ENCODE data around the gene WTAP.

DNA sequence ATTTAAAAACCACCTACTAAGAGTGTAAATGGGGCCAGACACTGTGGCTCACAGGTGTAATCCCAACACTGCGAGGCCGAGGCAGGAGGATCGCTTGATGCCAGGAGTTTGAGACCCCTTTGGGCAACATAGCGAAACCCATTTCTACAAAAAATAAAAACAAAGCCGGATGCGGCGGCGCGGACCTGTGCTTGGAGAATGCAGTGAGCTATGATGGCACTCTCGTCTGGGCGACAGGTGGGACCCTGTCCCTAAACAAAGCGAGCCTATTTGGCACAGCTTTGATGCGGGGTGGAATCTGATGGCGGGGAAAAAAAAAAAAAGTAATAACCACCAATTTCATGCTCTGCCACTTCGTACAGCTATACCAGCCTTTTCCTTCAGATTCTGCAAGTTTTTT lies 61.0 kb downstream of the WTAP start:
- TF ChIP-seq EZH2phosphoT487 (IDR thresholded peaks at IDR 0.05; ENCODE audit: low read length) (no peak), EZH2 (optimal IDR thresholded peaks at IDR 0.05; ENCODE audit: low read depth, low read length) (no peak)
- TF ChIP-seq, protein P1, sequence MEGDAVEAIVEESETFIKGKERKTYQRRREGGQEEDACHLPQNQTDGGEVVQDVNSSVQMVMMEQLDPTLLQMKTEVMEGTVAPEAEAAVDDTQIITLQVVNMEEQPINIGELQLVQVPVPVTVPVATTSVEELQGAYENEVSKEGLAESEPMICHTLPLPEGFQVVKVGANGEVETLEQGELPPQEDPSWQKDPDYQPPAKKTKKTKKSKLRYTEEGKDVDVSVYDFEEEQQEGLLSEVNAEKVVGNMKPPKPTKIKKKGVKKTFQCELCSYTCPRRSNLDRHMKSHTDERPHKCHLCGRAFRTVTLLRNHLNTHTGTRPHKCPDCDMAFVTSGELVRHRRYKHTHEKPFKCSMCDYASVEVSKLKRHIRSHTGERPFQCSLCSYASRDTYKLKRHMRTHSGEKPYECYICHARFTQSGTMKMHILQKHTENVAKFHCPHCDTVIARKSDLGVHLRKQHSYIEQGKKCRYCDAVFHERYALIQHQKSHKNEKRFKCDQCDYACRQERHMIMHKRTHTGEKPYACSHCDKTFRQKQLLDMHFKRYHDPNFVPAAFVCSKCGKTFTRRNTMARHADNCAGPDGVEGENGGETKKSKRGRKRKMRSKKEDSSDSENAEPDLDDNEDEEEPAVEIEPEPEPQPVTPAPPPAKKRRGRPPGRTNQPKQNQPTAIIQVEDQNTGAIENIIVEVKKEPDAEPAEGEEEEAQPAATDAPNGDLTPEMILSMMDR (IDR thresholded peaks at IDR 0.05; ENCODE audit: low read length) = no peak
